ENCODE data around the gene PLCG1.

- TF ChIP-seq CTCF (IDR thresholded peaks at IDR 0.05) (no peak), POLR2AphosphoS5 (IDR thresholded peaks at IDR 0.05) (no peak), POLR2A (IDR thresholded peaks at IDR 0.05) (no peak), EP300 (IDR thresholded peaks at IDR 0.05) (no peak)
Observed at GRCh38 chr20:41214202-41214601, 76.9 kb downstream of the PLCG1 start.

All from upper lobe of left lung (tissue), 4 donors.